GM12878 (cell line): ENCODE measurements around the gene YIPF4.

Experiments
- CHD1 ChIP-seq: IDR thresholded peaks from 2 replicates; pipeline ENCODE4 v1.6.1; 2012; ENCODE audit warnings: low read depth, low read length, improper control_type of control experiment
- CHD2 ChIP-seq: IDR thresholded peaks from 2 replicates; pipeline ENCODE4 v1.6.1; 2011; ENCODE audit warnings: low read depth, low read length, improper control_type of control experiment, borderline replicate concordance
- CREM ChIP-seq: IDR thresholded peaks from 2 replicates; pipeline ENCODE4 v1.6.1; 2014; ENCODE audit warnings: antibody characterized with exemption, low read depth
- CTCF ChIP-seq, 3 experiments: IDR thresholded peaks in 2 of 3; conservative IDR thresholded peaks in 1 of 3; 2 replicates each; pipeline ENCODE4 v1.5.1; 2011; ENCODE audit warnings: low read depth in 3 of 3, low read length in 3 of 3, mild to moderate bottlenecking in 3 of 3, control low read depth in 2 of 3, moderate library complexity in 2 of 3, inconsistent platforms in 1 of 3, mixed read lengths in 1 of 3; ENCODE audit not compliant: control insufficient read depth in 2 of 3, insufficient read depth in 1 of 3; ENCODE audit errors: extremely low read depth in 1 of 3
- EP300 ChIP-seq, 2 experiments: fragments of 150-350 bp in 1 of 2; IDR thresholded peaks; 2 replicates each; pipeline ENCODE4 v1.6.1; 2011 to 2012; ENCODE audit warnings: low read depth in 2 of 2, low read length in 2 of 2, borderline replicate concordance in 1 of 2, improper control_type of control experiment in 1 of 2, inconsistent platforms in 1 of 2; ENCODE audit not compliant: control insufficient read depth in 1 of 2
- EZH2 ChIP-seq: IDR thresholded peaks from 2 replicates; pipeline ENCODE4 v1.6.1; 2012; ENCODE audit warnings: low read depth, mild to moderate bottlenecking, control low read depth, inconsistent platforms, low read length, borderline replicate concordance; ENCODE audit not compliant: control insufficient read depth
- PAX5 ChIP-seq: IDR thresholded peaks from 2 replicates; pipeline ENCODE4 v1.6.1; 2011; ENCODE audit warnings: low read depth, low read length, borderline replicate concordance
- POLR2A ChIP-seq: IDR thresholded peaks from 2 replicates; pipeline ENCODE4 v1.6.1; 2011; ENCODE audit warnings: low read depth, mild to moderate bottlenecking, low read length
- POLR2AphosphoS5 ChIP-seq: IDR thresholded peaks from 2 replicates; pipeline ENCODE4 v1.6.1; 2011; ENCODE audit warnings: mild to moderate bottlenecking, low read length, inconsistent platforms
- ZBED1 ChIP-seq: IDR thresholded peaks from 2 replicates; pipeline ENCODE4 v1.6.1; 2016; ENCODE audit warnings: borderline replicate concordance
- ZNF274 ChIP-seq: IDR thresholded peaks from one replicate; pipeline ENCODE4 v1.8.0; 2011; ENCODE audit not compliant: insufficient read length, insufficient read depth
- ZNF592 ChIP-seq: fragments of 450-650 bp; IDR thresholded peaks from 2 replicates; pipeline ENCODE4 v1.6.1; 2017; ENCODE audit warnings: mild to moderate bottlenecking, moderate library complexity
- TF ChIP-seq, protein P1 (sequence below): fragments of 450-650 bp; IDR thresholded peaks from 2 replicates; pipeline ENCODE4 v1.6.1; 2018; ENCODE audit warnings: mild to moderate bottlenecking, low read depth, moderate library complexity; ENCODE audit not compliant: partially characterized antibody
- TF ChIP-seq, protein P2 (sequence below): IDR thresholded peaks from 2 replicates; pipeline ENCODE4 v1.6.1; 2011; ENCODE audit warnings: borderline replicate concordance, low read depth, mild to moderate bottlenecking, moderate library complexity, mixed read lengths, low read length; ENCODE audit not compliant: insufficient read depth; ENCODE audit errors: extremely low read length

DNA sequence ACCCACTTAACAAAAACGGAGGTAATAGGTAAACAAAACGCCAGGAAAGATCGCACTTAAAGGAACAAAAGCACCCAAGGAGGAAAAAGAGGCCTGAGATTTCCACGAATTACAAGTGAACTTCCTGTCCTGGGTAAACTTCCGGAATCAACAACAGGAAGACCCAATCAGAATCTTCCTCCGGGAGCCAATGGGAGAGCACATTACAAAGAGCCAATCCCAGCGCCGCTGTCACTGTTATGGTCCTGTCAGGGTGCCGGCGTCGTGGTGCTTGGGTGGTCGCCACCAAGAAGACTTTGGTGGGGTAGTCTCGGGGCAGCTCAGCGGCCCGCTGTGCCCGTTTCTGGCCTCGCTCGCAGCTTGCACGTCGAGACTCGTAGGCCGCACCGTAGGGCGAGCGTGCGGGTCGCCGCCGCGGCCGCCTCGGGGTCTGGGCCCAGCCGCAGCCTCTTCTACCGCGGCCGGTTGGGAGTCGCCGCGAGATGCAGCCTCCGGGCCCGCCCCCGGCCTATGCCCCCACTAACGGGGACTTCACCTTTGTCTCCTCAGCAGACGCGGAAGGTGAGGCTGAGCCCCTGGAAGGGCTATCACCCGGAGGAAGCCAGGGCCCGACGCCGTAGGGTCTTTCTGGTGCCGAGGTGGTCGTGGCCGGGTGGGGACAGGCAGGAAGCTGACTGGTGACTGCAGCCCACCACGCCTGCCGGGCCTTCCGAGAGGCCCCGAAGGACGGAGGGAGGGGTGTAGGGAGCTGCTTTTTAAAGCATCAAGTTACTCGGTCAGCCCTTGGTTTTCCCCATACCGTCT is at the start of gene YIPF4:
- TF ChIP-seq EZH2, result no peak
- no peak for TF ChIP-seq ZNF274
- TF ChIP-seq CREM, result peak; percentile 61; the same call in 1 of the 2 replicates
- TF ChIP-seq CTCF (IDR thresholded peaks at IDR 0.05 in 2 of 3, conservative IDR thresholded peaks at IDR 0.05 in 1 of 3; ENCODE audit: control insufficient read depth in 2 of 3, extremely low read depth in 1 of 3, insufficient read depth in 1 of 3, low read depth in 3 of 3, low read length in 3 of 3), result no peak
- peak; percentile 83 for TF ChIP-seq POLR2AphosphoS5
- no peak for TF ChIP-seq EP300 (IDR thresholded peaks at IDR 0.05; ENCODE audit: borderline replicate concordance in 1 of 2, control insufficient read depth in 1 of 2, low read depth in 2 of 2, low read length in 2 of 2)
- TF ChIP-seq CHD1, result no peak
- TF ChIP-seq, protein P1, sequence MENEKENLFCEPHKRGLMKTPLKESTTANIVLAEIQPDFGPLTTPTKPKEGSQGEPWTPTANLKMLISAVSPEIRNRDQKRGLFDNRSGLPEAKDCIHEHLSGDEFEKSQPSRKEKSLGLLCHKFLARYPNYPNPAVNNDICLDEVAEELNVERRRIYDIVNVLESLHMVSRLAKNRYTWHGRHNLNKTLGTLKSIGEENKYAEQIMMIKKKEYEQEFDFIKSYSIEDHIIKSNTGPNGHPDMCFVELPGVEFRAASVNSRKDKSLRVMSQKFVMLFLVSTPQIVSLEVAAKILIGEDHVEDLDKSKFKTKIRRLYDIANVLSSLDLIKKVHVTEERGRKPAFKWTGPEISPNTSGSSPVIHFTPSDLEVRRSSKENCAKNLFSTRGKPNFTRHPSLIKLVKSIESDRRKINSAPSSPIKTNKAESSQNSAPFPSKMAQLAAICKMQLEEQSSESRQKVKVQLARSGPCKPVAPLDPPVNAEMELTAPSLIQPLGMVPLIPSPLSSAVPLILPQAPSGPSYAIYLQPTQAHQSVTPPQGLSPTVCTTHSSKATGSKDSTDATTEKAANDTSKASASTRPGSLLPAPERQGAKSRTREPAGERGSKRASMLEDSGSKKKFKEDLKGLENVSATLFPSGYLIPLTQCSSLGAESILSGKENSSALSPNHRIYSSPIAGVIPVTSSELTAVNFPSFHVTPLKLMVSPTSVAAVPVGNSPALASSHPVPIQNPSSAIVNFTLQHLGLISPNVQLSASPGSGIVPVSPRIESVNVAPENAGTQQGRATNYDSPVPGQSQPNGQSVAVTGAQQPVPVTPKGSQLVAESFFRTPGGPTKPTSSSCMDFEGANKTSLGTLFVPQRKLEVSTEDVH, result no peak
- peak; percentile 75 for TF ChIP-seq CHD2
- TF ChIP-seq POLR2A, result peak; percentile 88
- TF ChIP-seq ZNF592, result no peak
- TF ChIP-seq, protein P2, sequence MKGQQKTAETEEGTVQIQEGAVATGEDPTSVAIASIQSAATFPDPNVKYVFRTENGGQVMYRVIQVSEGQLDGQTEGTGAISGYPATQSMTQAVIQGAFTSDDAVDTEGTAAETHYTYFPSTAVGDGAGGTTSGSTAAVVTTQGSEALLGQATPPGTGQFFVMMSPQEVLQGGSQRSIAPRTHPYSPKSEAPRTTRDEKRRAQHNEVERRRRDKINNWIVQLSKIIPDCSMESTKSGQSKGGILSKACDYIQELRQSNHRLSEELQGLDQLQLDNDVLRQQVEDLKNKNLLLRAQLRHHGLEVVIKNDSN, result no peak
- no peak for TF ChIP-seq ZBED1
- no peak for TF ChIP-seq PAX5
